HepG2 (cell line): ENCODE measurements around the gene LIPT1. TPM values are rescaled to one million over a fixed set of nuclear protein-coding genes. Genes with fewer than 3 reads are reported as not detected.

Source experiments
- ATAC-seq: fragments of 200-7000 bp; cut with Tn5 transposase; 3 replicates; pipeline ENCODE4 v1.9.1; 2020; ENCODE audit warnings: mild to moderate bottlenecking, moderate library complexity
- BruUV-seq: library from RNA; stranded (reverse); fragments of 400-500 nt; replicated peaks from 2 replicates; lab custom pipeline; 2021; lab: Mats Ljungman, UMichigan
- CTCF ChIA-PET: fragments of 300-600 bp; formaldehyde crosslinking; extraction: SDS; loops from one replicate; lab custom pipeline; 2021; ENCODE audit warnings: low total read pairs, inconsistent platforms, low intra/inter-chr PET ratio; lab: Yijun Ruan, JAX
- POLR2A ChIA-PET: fragments of 350-600 bp; sonication (Branson Sonifier 250); formaldehyde crosslinking; loops from one replicate; lab custom pipeline; 2020; ENCODE audit warnings: antibody characterized with exemption, inconsistent platforms; lab: Yijun Ruan, JAX
- DNase-seq: peaks from one replicate; pipeline ENCODE4 v3.0.0-alpha.2; 2015; ENCODE audit warnings: low spot score
- FAIRE-seq: peaks from 3 replicates; lab custom pipeline; 2011; peaks lifted over from hg19 to GRCh38; lab: Jason Lieb, UNC
- H2AFZ ChIP-seq: one replicate; pipeline ENCODE4 v1.6.1; 2011; ENCODE audit warnings: low read length, inconsistent platforms
- H3K27ac ChIP-seq: fragments of 300-600 bp; 3 replicates; pipeline ENCODE4 v1.8.0; 2011; ENCODE audit warnings: mixed run types, mild to moderate bottlenecking, mixed read lengths, low read length, inconsistent platforms; ENCODE audit not compliant: insufficient read depth; ENCODE audit errors: extremely low read length
- H3K27me3 ChIP-seq, 2 experiments: fragments of 200-600 bp in 1 of 2; 2 replicates in 1 of 2; 3 replicates in 1 of 2; pipeline versions ENCODE4 v1.6.0 to v1.8.0; 2011; ENCODE audit warnings: low read length in 2 of 2, mild to moderate bottlenecking in 2 of 2, moderate library complexity in 2 of 2, inconsistent platforms in 1 of 2; ENCODE audit not compliant: insufficient read depth in 2 of 2, control insufficient read depth in 1 of 2
- H3K36me3 ChIP-seq, 2 experiments: fragments of 200-600 bp in 1 of 2; replicated peaks in 1 of 2; 2 replicates in 1 of 2; 3 replicates in 1 of 2; pipeline versions ENCODE4 v1.5.1 to v1.8.0; 2011; ENCODE audit warnings: low read length in 2 of 2, inconsistent platforms in 1 of 2; ENCODE audit not compliant: insufficient read depth in 2 of 2, control insufficient read depth in 1 of 2
- H3K4me1 ChIP-seq: 2 replicates; pipeline ENCODE4 v1.5.1; 2012; ENCODE audit warnings: low read length, inconsistent platforms; ENCODE audit not compliant: insufficient read depth
- H3K4me2 ChIP-seq: 2 replicates; pipeline ENCODE4 v1.6.0; 2011; ENCODE audit warnings: low read depth, low read length, inconsistent platforms
- H3K4me3 ChIP-seq, 3 experiments: fragments of 200-600 bp in 1 of 3; sonication (generic), shearing (Covaris generic) in 1 of 3; replicated peaks in 1 of 3; 2 replicates each; pipeline ENCODE4 v1.5.1; 2011 to 2016; ENCODE audit warnings: low read length in 3 of 3, inconsistent platforms in 2 of 3, low read depth in 2 of 3, mild to moderate bottlenecking in 2 of 3, control low read depth in 1 of 3, mixed read lengths in 1 of 3; ENCODE audit not compliant: insufficient read depth in 1 of 3
- H3K79me2 ChIP-seq: one replicate; pipeline ENCODE4 v1.6.1; 2011; ENCODE audit warnings: low read length, inconsistent platforms; ENCODE audit not compliant: insufficient read depth
- H3K9ac ChIP-seq: 2 replicates; pipeline ENCODE4 v1.6.0; 2011; ENCODE audit warnings: mild to moderate bottlenecking, low read depth, low read length, inconsistent platforms; ENCODE audit not compliant: insufficient read depth
- H3K9me3 ChIP-seq: 2 replicates; pipeline ENCODE4 v1.5.1; 2012; ENCODE audit warnings: mild to moderate bottlenecking, low read length
- H4K20me1 ChIP-seq: 2 replicates; pipeline ENCODE4 v1.6.0; 2011; ENCODE audit warnings: inconsistent platforms, mild to moderate bottlenecking, low read length, moderate library complexity; ENCODE audit not compliant: insufficient read depth
- HNF4A ChIP-seq: sonication (generic); formaldehyde crosslinking; IDR thresholded peaks from 2 replicates; pipeline ENCODE4 v1.4.0; 2020; ENCODE audit warnings: missing genetic modification reagents
- LCORL ChIP-seq, 2 experiments: fragments of 450-650 bp in 1 of 2; sonication (generic) in 1 of 2; formaldehyde crosslinking in 1 of 2; IDR thresholded peaks; 2 replicates each; pipeline versions ENCODE4 v1.5.0 to v1.6.1; 2017 to 2020; ENCODE audit warnings: antibody characterized with exemption in 1 of 2, missing genetic modification reagents in 1 of 2
- MLX ChIP-seq: IDR thresholded peaks from 2 replicates; pipeline ENCODE4 v1.6.1; 2016
- RFX1 ChIP-seq: fragments of 450-650 bp; IDR thresholded peaks from 2 replicates; pipeline ENCODE4 v1.6.1; 2017
- RNF2 ChIP-seq: fragments of 450-650 bp; conservative IDR thresholded peaks from 2 replicates; pipeline ENCODE4 v1.6.1; 2016; ENCODE audit warnings: low read depth
- SIX1 ChIP-seq: sonication (generic); formaldehyde crosslinking; IDR thresholded peaks from 2 replicates; pipeline ENCODE4 v1.4.0; 2020; ENCODE audit warnings: missing genetic modification reagents, borderline replicate concordance
- SMAD9 ChIP-seq: sonication (generic); formaldehyde crosslinking; IDR thresholded peaks from 2 replicates; pipeline ENCODE4 v1.5.1; 2020; ENCODE audit warnings: mild to moderate bottlenecking, missing genetic modification reagents
- STAG1 ChIP-seq: sonication (generic); formaldehyde crosslinking; IDR thresholded peaks from 2 replicates; pipeline ENCODE4 v1.4.0; 2020; ENCODE audit warnings: missing genetic modification reagents
- TEAD3 ChIP-seq: optimal IDR thresholded peaks from 2 replicates; pipeline ENCODE3; 2016; ENCODE audit warnings: borderline replicate concordance
- ZBTB4 ChIP-seq: sonication (generic); formaldehyde crosslinking; IDR thresholded peaks from 2 replicates; pipeline ENCODE4 v1.4.0; 2020; ENCODE audit warnings: missing genetic modification reagents, mild to moderate bottlenecking, borderline replicate concordance
- ZBTB49 ChIP-seq: sonication (generic); formaldehyde crosslinking; IDR thresholded peaks from 2 replicates; pipeline ENCODE4 v1.4.0; 2020; ENCODE audit warnings: missing genetic modification reagents, borderline replicate concordance
- ZNF33A ChIP-seq: sonication (generic); formaldehyde crosslinking; IDR thresholded peaks from 2 replicates; pipeline ENCODE4 v1.5.1; 2020; ENCODE audit warnings: missing genetic modification reagents, mild to moderate bottlenecking, moderate library complexity, borderline replicate concordance
- ZNF678 ChIP-seq: sonication (generic); formaldehyde crosslinking; IDR thresholded peaks from 2 replicates; pipeline ENCODE4 v1.4.0; 2020; ENCODE audit warnings: mild to moderate bottlenecking, missing genetic modification reagents
- ZNF691 ChIP-seq: sonication (generic); formaldehyde crosslinking; IDR thresholded peaks from 2 replicates; pipeline ENCODE4 v1.4.0; 2020; ENCODE audit warnings: missing genetic modification reagents, low read depth, mild to moderate bottlenecking, borderline replicate concordance
- ZNF816 ChIP-seq: sonication (generic); formaldehyde crosslinking; IDR thresholded peaks from 2 replicates; pipeline ENCODE4 v1.8.0; 2022; ENCODE audit warnings: missing genetic modification reagents, mild to moderate bottlenecking, borderline replicate concordance
- ZNF850 ChIP-seq: sonication (generic); formaldehyde crosslinking; conservative IDR thresholded peaks from 2 replicates; pipeline ENCODE4 v1.9.0; 2021; ENCODE audit warnings: mild to moderate bottlenecking, missing genetic modification reagents
- WGBS: methylation state at CpG from one replicate; pipeline ENCODE4 v1.1.6; 2017; ENCODE audit warnings: low lambda C conversion rate; 5-methylcytosine and 5-hydroxymethylcytosine counted together
- in situ Hi-C: cut with HindIII; loops from 2 replicates; pipeline ENCODE4 v1.10.0; 2017; ENCODE audit warnings: low pct_unique_long_range_greater_than_20kb; ENCODE audit not compliant: extremely low pct_ligation_motif_present
- intact Hi-C: fragments of 100-400 bp; cut with micrococcal nuclease; formaldehyde crosslinking; loops from one replicate; pipeline ENCODE4 v1.10.0; 2022; ENCODE audit not compliant: unreplicated experiment
- polyA plus RNA-seq, 8 experiments: library from polyadenylated mRNA; depleted of rRNA in 3 of 8; stranded (reverse) in 7 of 8; unstranded in 1 of 8; fragments of >200 nt; fragmentation: Illumina TruSeq in 4 of 8; extraction: Trizol in 4 of 8; gene quantifications; 2 replicates each; pipeline versions ENCODE4 v1.2.1 to v1.2.3, GENCODE V29; 2011 to 2016; ENCODE audit warnings: low read depth in 4 of 8, missing spikeins in 1 of 8, mixed read lengths in 1 of 8; ENCODE audit not compliant: insufficient read depth in 1 of 8
- total RNA-seq, 5 experiments: library from RNA; depleted of rRNA; stranded (reverse); fragments of >200 nt; fragmentation: Illumina TruSeq; extraction: Trizol; gene quantifications; 2 replicates each; pipeline ENCODE4 v1.2.3, GENCODE V29; 2016; ENCODE audit warnings: low read depth in 1 of 5

Gene LIPT1
- total and polyA plus RNA-seq, 2 of the 13 experiments (the other 11 are each of a cell fraction or from before 2014, with no cell fraction given), result 8.0 to 9.6 TPM

- intact Hi-C loops, result loop anchor here (2.0 to 5.0 kb wide), 2 partner anchors 197 to 352 kb away; partner anchors contain the start of genes EIF5B, REV1 and TXNDC9
- Histone ChIP-seq H3K36me3 (no peaks in the 10 kb centered on the region), H3K4me1 (peaks cover 28% of the 10 kb centered on the region), H3K9ac (peak overlapping the region; percentile 76), H3K79me2 (peaks cover 9% of the 10 kb centered on the region), H4K20me1 (no peaks in the 10 kb centered on the region), H2AFZ (peak overlapping the region; percentile 78), H3K27me3 (no peaks in the 10 kb centered on the region), H3K4me2 (peak overlapping the region; percentile 95), H3K9me3 (no peaks in the 10 kb centered on the region), H3K27ac (peak overlapping the region; percentile 74), H3K4me3 (peak overlapping the region; percentile 75 to 92 (median 85))
- TSS peak; percentile 51 for BruUV-seq
- no peak for FAIRE-seq
- in situ Hi-C loops, result no loop called here
- no peak for ATAC-seq
- peak; percentile 39 for DNase-seq
- WGBS, result 6% methylated on average over 17 of the region's 17 CpGs
- ChIA-PET POLR2A (interaction anchor here (0.8 to 3.0 kb wide), 14 partner anchors 12 to 1423 kb away, joined by 3 to 140 read pairs (median 4); partner anchors contain the start of genes COA5, EIF5B, LIPT1 and MGAT4A), CTCF (no interaction called here)
- TF ChIP-seq LCORL (IDR thresholded peaks at IDR 0.05), result no peak
- TF ChIP-seq LCORL (CRISPR knock-in tag; IDR thresholded peaks at IDR 0.05), result no peak
- peak; percentile 13; the same call in 1 of the 2 replicates for TF ChIP-seq SIX1
- no peak for TF ChIP-seq ZBTB49 (CRISPR knock-in tag)
- peak; percentile 27; the same call in 1 of the 2 replicates for TF ChIP-seq ZNF816 (CRISPR knock-in tag)
- no peak for TF ChIP-seq RNF2
- no peak for TF ChIP-seq ZBTB4 (CRISPR knock-in tag)
- TF ChIP-seq HNF4A (CRISPR knock-in tag), result peak; percentile 20; the same call in 1 of the 2 replicates
- TF ChIP-seq TEAD3 (CRISPR knock-in tag), result peak; percentile 11
- TF ChIP-seq SMAD9 (CRISPR knock-in tag), result peak; percentile 60; the same call in 1 of the 2 replicates
- peak; percentile 9; the same call in 1 of the 2 replicates for TF ChIP-seq ZNF33A
- no peak for TF ChIP-seq STAG1 (CRISPR knock-in tag)
- TF ChIP-seq ZNF850 (CRISPR knock-in tag), result 0 out of 2 replicates have a peak, but pooled peaks have one; percentile 75
- no peak for TF ChIP-seq RFX1
- no peak for TF ChIP-seq ZNF691 (CRISPR knock-in tag)
- TF ChIP-seq MLX, result no peak
- TF ChIP-seq ZNF678, result no peak
These were observed 14.5 kb upstream of the LIPT1 start for GRCh38 chr2:99140056-99140859.
